NCI-H1092 treated with DMSO at 0.1 percent for 48 hours (cell line): ENCODE results near the gene CMSS1.

Experiments used
- DNase-seq: peaks from one replicate; lab custom pipeline; 2025; lab: John Stamatoyannopoulos, UW

Gene CMSS1

DNA sequence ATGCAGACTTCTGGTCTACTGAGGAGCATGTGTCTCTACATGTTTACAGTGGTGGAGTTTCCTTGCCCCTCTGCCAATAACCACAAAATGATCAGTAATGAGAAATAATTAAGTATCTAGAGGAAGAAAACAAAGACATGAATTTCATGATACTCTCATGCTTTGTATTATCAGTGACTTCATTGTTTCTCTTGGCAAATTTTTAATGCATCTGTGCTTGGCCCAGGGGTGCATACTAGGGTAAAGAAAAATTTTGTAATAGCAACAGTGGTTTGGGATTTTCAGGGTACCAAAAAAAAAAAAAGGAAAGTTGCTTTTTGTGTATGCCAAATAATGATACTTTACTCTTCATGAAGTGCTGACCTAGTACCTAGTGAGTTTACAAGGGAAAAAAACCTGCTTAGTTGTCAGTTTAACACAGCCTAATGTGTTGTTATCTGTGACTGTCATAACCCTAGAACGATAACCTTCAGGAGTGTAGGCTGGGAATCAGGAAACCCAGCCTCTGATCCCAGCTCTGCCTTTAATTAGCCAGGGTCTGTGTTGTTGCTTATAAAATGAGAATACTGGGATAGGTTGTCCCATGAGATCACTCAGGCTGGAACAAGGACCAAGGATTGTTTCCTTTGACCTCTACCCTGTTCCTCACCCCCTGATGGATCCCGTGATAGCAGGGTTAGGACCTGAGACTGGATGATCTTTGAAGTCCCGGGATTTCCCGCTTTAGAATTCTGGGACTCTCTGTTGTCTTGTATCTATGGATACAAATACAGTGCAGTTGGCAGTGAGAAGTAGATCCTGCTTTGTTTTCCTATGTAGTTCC is 117.5 kb downstream of the CMSS1 start:
- DNase-seq, result no peak

GRCh38 chr3:99938270-99938911 is 120.7 kb downstream of the CMSS1 start:
- no peak for DNase-seq

GRCh38 chr3:99939876-99940275 is 122.2 kb downstream of the CMSS1 start:
- no peak for DNase-seq

- DNase-seq, result no peak
These were observed 122.7 kb downstream of the CMSS1 start for GRCh38 chr3:99940350-99940749.

DNA sequence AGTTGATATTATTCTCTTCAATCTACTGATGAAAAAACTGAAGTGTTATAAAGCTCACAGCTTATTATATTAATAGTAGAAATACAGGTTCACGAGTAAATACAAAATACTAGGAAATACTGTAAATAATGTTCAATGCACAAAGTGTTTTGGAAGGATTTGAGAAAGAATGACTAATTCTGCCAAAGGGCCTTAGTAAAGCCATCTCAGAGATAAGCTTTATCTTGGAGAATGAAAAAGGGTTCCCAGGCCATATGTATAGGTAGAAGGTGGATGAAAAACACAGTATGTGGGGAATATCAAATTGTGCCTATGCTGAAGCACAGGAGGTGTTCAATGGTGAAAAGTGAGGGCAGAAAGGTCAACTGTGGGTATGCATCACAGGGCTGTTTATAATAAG is 123.5 kb downstream of the CMSS1 start:
- no peak for DNase-seq

- peak; percentile 5 for DNase-seq
These were observed 126.5 kb downstream of the CMSS1 start for GRCh38 chr3:99943931-99944761.

DNA sequence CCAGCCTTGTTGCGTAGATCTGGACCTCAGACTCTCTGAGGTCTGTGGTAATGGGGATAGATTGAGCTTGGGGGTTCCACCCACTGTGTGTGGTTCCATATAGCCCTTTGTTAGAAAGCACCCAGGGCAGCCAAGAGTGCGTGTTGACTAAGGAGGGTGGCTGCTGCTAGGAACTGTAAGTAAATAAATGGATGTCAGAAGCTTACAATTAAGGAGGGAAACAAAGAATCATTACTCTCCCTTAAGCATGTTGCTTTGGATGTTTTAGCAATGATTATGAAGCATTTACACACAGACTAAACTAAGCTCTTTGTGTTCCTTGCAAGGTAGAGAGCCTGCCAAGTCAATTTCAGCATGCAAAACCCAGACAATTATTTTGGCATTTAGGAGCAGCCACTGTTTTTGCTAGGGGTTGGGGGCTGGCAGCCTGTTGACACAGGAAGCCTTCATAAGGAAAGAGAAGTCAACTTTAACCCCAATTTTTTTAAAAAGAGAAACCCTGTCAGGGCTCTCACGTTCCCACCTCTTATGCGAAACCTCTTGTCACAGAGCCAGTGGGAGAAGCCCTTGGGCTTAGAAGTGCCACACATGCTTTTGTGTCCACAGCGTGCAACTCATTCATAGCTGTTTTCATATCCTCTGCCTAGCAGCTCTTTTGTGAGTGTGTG is 127.8 kb downstream of the CMSS1 start:
- DNase-seq, result peak; percentile 70

DNA sequence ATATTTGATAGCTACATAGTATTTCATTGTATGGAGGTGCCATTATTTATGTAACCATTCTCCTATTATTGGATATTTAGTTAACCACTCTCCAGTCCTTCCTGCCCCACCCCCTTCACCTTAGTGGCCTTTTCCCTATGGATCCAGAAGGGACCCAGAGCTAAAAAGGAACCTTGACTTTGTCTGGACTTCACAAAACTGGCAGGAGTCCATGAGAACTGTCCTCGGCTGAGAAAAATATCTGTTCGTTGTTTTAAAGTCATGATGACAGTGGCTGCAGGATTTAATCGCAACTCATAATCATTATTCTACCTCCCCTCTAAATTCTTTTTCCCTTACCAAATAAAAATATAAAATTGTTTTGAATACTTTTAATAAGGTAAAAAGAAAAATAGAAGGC is 129.7 kb downstream of the CMSS1 start:
- no peak for DNase-seq

DNA sequence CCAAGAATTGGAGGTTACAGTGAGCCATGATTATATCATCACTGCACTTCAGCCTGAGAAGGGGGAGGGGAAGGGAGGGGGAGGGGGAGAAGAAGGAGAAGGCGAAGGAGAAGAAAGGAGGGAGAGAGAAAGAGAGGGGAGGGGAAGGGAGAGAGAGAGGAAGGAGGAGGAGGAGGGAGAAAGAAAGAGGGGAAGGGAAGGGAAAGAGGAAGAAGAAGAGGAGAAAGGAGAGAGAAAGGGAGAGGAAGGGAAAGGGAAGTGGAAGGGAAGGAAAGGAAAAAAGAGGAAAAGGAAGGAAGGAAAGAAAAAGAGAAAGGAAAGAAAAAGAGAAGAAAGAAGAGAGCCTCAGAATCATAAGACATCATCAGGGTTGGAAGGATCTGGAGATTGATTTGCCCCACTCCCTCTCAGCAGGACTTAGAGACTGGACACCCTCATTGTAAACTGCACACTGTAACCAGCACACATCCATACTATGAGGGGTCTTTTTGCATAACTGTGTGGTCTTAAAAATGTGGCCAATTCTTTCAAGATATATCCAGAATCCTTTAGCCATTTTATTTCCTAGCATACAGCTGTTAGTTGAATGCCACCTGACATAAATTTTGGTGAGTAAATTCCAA is 130.9 kb downstream of the CMSS1 start:
- DNase-seq, result no peak

GRCh38 chr3:99949956-99950670 is 132.5 kb downstream of the CMSS1 start:
- no peak for DNase-seq

DNA sequence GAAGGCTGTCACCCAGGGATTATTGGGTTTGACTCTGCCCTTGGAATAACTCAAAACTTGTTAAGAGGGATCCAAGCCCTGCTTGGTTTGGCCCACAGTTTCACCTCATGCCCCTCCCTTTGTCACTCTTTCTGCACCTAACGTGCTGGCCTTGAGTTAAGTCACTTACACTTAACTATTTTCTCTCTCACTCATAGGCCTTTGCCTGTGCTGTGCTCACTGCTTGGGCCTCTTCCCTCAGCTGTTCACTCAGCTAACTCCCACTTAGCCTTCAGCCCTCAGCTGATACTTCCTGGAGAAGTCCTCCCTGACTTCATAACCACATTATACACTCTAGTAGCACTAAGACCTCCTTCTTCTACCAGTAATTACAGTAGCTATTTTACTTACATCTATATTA is 133.3 kb downstream of the CMSS1 start:
- no peak for DNase-seq

- no peak for DNase-seq
These were observed 134.0 kb downstream of the CMSS1 start for GRCh38 chr3:99951701-99952100.

- no peak for DNase-seq
These were observed 134.6 kb downstream of the CMSS1 start for GRCh38 chr3:99952306-99952705.

- DNase-seq, result no peak
These were observed 135.9 kb downstream of the CMSS1 start for GRCh38 chr3:99953596-99953995.

DNA sequence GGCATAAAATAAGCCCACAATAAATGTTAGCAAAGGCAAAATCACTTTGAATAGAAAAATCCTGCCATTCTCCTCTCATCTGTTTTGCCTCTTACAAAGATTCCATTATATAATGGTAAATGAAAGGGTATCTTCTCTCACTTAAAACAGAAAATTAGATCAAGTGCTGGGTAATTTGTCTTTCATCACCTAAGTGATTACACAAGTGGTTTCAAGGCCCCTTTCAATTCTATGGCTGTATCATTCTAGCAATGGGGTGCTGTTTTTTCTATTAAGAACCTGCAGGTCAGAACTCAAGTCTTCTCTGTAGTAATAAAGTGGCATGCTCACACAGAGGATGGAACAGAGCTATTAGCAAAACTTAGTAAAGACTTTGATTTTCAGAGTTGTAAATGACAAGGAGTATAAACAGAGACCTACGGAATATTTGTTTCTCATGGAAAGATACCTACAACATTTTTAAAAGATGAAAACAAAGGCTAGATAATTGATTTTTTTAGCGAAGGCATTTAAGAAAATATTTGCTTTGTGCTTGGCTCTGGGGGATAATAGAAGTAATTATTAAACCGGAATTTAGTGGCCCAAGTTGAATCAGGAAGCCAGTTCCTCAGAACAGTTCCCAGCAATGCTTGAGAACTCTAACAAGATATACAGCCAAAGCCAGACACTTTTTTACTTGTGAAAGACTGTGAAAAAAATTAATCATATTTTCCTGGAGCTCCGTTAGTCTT is 137.4 kb downstream of the CMSS1 start:
- no peak for DNase-seq

- DNase-seq, result no peak
These were observed 138.3 kb downstream of the CMSS1 start for GRCh38 chr3:99955773-99956562.

- DNase-seq, result no peak
These were observed 139.6 kb downstream of the CMSS1 start for GRCh38 chr3:99957151-99957796.

DNA sequence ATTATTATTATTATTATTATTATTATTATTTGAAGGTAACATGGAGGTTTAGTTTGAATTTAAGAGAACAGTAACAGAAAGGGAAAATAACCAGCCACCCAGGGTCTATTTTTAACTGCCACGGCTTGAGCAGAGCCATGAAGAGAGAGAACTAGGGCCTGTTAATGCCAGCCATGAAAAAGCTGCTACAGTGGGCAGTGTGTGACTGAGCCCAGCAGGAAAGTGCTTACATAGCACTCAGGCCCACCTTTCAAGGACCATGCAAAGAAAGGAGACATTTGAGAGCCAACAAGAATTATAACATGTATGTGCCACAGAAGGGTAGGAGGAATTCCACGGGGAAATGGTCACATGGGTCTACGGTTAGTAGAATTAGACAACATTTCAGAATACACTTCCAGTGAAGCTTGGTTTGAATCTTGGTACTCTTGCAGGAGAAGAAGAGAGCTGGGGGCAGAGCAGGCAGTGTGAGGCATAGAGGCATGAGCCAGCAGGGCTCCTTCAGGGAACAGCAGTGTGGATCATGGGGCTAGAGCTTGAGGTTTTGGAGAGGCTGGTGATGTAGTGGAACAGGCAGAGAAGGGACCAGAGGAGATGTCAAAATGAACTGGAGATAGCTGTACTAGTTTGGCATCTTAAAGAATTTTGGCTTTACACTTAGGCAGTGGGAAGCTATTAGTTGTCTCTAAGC is 140.7 kb downstream of the CMSS1 start:
- no peak for DNase-seq
